ENCODE measurements around the gene ACOXL. TPM values are rescaled to one million over a fixed set of nuclear protein-coding genes. Genes with fewer than 3 reads are reported as not detected.

The ACOXL gene
- total RNA-seq, 4 donors from 2014 or later, result 1.2 to 10.6 (median 2.1) TPM

DNA sequence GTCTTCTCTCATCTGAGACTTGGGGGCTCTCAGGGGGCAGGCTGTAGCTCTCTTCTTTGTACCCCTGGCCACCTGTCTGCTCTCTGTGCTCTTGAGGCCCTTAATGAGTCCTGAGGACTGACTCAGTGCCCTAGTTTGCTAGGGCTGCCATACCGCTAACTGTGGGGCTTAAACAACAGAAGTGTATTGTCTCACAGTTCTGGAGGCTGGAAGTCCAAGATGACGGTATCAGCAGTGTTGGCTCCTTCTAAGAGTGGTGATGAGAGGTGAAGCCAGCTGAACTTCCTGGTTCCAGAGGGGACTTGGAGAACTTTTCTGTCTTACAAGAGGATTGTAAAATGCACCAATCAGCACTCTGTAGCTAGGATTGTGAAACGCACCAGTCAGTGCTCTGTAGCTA, 67.0 kb downstream of the ACOXL start:
- Histone ChIP-seq H3K27me3 (no peaks in the 10 kb centered on the region), H3K4me1 (peaks cover 10% of the 10 kb centered on the region in 2 donors), H3K36me3 (no peaks in the 10 kb centered on the region), H3K4me3 (replicated peaks in 1 of 3) (no peak overlapping the region), H3K27ac (no peak overlapping the region), H3K9me3 (no peaks in the 10 kb centered on the region)
- WGBS, 2 donors, result 98 to 100% methylated on average over 3 of the region's 3 CpGs
- no peak for DNase-seq
- intact Hi-C loops (cut with DNase I), result no loop called here
- TF ChIP-seq POLR2A (IDR thresholded peaks at IDR 0.05), result no peak
- TF ChIP-seq, protein P1, sequence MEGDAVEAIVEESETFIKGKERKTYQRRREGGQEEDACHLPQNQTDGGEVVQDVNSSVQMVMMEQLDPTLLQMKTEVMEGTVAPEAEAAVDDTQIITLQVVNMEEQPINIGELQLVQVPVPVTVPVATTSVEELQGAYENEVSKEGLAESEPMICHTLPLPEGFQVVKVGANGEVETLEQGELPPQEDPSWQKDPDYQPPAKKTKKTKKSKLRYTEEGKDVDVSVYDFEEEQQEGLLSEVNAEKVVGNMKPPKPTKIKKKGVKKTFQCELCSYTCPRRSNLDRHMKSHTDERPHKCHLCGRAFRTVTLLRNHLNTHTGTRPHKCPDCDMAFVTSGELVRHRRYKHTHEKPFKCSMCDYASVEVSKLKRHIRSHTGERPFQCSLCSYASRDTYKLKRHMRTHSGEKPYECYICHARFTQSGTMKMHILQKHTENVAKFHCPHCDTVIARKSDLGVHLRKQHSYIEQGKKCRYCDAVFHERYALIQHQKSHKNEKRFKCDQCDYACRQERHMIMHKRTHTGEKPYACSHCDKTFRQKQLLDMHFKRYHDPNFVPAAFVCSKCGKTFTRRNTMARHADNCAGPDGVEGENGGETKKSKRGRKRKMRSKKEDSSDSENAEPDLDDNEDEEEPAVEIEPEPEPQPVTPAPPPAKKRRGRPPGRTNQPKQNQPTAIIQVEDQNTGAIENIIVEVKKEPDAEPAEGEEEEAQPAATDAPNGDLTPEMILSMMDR (IDR thresholded peaks at IDR 0.05), result no peak

DNA sequence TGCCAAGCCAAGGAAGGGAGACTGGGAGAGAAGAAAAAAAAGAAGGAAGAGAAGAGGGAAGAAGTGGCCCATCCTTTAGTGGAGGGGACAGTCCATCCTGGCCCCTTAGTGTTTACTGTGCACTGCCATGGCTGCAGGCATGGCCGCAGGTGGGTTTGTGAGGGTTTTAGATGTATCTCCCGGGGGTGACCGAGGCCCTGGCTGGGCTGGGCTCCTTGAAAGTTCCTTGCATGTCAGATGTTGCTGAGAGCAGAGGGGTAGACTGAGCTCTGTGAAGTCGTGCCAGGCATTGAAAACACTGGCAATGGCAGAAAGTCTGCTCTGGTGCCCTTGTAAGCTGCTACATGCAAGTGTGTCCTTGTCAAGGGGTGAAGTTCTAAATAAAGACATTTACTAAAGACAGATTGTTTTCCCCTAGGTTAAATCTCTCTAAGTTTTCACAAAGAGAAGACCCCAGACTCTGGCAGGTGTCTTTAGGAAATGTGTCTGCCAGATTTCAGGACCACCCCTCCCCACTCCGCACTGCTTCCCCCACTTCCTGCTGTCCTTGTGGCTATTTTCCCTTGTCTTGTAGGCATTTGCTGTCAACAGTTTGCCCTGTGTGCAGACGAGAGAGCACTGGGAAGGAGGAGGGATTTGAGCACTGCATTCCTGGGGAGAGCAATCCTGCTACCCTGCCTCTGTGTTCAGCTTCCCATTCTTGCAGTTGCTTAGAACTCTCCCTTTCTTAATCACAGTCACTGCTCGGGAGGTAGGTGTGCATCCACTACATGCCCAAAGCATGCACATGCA, 68.4 kb downstream of the ACOXL start:
- H3K36me3 ChIP-seq, result no peaks in the 10 kb centered on the region
- DNase-seq, result no peak
- no peak overlapping the region for H3K4me3 ChIP-seq (replicated peaks in 1 of 3)
- TF ChIP-seq, protein P1 (IDR thresholded peaks at IDR 0.05), result no peak
- TF ChIP-seq POLR2A (IDR thresholded peaks at IDR 0.05), result no peak
- no peaks in the 10 kb centered on the region for H3K27me3 ChIP-seq
- WGBS, 2 donors, result 78 to 87% methylated on average over 7 of the region's 7 CpGs
- H3K9me3 ChIP-seq, result no peaks in the 10 kb centered on the region
- H3K4me1 ChIP-seq, result peaks cover 10% of the 10 kb centered on the region in 2 donors
- no peak overlapping the region for H3K27ac ChIP-seq
- intact Hi-C loops (cut with DNase I), result no loop called here

DNA sequence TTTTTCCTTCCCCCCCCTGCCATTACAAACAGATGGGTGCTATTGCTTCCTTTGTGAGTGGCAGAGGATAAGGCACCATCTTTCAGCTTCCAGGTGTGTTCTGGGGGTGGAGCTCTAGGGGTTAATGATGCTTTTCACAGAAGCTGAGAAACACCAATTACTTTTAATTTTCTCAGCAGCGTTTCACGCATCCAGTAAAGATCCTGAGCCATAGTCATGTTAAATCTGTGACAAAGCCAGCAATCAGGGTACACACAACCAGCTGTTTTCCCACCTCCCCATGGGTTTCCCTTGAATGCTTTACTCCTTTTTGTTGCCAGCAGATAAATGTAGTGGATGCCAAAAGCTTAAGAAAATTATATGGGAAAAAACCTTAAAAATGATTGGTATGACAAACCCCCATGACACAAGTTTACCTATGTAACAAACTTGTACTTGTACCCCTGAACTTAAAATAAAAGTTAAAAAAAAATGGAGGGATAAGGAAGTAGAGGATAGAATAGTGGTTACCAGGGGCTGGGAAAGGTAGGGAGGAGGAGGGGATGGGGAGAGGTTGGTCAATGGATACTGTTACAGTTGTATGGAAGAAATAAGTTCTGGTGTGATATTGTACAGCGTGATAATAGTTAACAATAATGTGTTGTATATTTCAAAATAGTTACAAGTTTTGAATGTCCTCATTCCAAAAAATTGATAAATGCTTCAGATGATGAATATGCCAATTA, 70.0 kb downstream of the ACOXL start:
- no peak for DNase-seq
- Histone ChIP-seq H3K27ac (no peak overlapping the region), H3K4me3 (replicated peaks in 1 of 3) (no peak overlapping the region), H3K36me3 (no peaks in the 10 kb centered on the region), H3K9me3 (no peaks in the 10 kb centered on the region), H3K4me1 (no peaks in the 10 kb centered on the region), H3K27me3 (no peaks in the 10 kb centered on the region)
- TF ChIP-seq, protein P1 (IDR thresholded peaks at IDR 0.05), result no peak
- no peak for TF ChIP-seq POLR2A (IDR thresholded peaks at IDR 0.05)
- intact Hi-C loops (cut with DNase I), result no loop called here
- WGBS, 2 donors, result 68 to 81% methylated on average over 3 of the region's 3 CpGs

DNA sequence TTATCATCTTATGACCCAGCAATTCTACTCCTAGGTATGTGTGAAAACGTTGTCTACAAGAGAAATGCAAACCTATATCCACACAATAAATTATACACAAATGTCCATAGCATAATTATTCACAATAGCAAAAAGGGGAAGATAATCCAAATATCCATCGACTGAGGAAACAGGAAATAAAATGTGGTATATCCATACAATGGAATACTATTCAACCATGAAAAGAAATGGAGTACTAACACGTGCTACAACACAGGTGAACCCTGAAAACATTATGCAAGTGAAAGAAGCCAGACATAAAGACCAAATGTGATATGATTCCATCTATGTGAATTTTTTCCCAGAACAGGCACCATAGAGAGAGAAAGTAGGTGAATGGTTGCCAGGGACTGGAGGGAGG, 72.1 kb downstream of the ACOXL start:
- 91 to 94% methylated on average over 3 of the region's 3 CpGs for WGBS, 2 donors
- H3K27ac ChIP-seq, result no peak overlapping the region
- H3K9me3 ChIP-seq, result no peaks in the 10 kb centered on the region
- H3K4me3 ChIP-seq (replicated peaks in 1 of 3), result no peak overlapping the region
- H3K27me3 ChIP-seq, result no peaks in the 10 kb centered on the region
- no peak for DNase-seq
- TF ChIP-seq POLR2A (IDR thresholded peaks at IDR 0.05), result no peak
- TF ChIP-seq, protein P1 (IDR thresholded peaks at IDR 0.05), result no peak
- H3K36me3 ChIP-seq, result no peaks in the 10 kb centered on the region
- H3K4me1 ChIP-seq, result no peaks in the 10 kb centered on the region
- intact Hi-C loops (cut with DNase I), result no loop called here

DNA sequence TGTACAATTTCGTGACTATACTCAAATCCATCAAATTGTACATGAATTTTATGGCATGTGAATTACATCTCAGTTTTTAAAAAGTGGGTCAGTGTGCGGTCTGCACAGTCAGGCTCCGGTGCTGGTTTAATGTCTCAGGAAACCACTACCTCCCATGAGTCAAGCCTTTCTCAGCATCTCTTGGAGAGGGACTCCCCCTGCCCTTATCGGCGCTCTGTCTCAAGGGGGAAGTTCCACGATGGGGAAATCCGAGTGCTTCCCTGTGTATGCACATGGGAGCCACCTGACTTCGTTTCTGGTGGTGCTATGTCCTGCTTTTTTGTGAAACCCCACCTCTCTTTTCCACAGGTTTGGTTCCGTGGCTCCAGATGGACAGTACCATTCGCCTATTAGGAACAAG, 72.5 kb downstream of the ACOXL start:
- H3K4me1 ChIP-seq, result no peaks in the 10 kb centered on the region

More for the DNA sequence above, 72.5 kb downstream of the ACOXL start:
- Histone ChIP-seq H3K9me3 (no peaks in the 10 kb centered on the region), H3K27ac (no peak overlapping the region), H3K4me3 (replicated peaks in 1 of 3) (no peak overlapping the region), H3K27me3 (no peaks in the 10 kb centered on the region), H3K36me3 (no peaks in the 10 kb centered on the region)
- DNase-seq, result no peak
- 84 to 90% methylated on average over 10 of the region's 10 CpGs for WGBS, 2 donors
- no peak for TF ChIP-seq POLR2A (IDR thresholded peaks at IDR 0.05)
- TF ChIP-seq, protein P1 (IDR thresholded peaks at IDR 0.05), result no peak
- intact Hi-C loops (cut with DNase I), result no loop called here
